ENCODE measurements around the gene LEMD2.
A peak's percentile ranks its signal among the peaks of the same experiment; 100 is the strongest.

The LEMD2 gene

DNA sequence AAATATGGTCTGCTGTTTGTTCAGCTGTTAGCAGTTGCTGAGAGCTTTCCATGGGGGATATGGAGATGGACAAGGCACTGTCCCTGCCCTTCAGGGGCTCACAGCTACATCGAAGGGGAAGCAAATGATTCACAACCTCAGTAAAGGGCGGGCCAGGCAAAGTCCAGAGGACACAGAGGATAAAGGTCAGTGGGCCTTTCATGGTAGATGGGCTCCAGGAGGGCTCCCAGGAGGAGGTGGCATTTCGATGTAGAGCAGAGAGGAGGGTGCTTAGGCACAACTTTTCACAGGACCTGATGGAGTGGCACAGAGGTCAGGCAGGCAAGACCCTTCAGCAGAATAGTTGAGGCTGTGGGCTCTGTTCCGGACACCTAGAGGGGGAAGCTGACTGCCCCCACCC, 30.1 kb upstream of the LEMD2 start:
- no peak for DNase-seq (ENCODE audit: low read depth in 3 of 3)

DNA sequence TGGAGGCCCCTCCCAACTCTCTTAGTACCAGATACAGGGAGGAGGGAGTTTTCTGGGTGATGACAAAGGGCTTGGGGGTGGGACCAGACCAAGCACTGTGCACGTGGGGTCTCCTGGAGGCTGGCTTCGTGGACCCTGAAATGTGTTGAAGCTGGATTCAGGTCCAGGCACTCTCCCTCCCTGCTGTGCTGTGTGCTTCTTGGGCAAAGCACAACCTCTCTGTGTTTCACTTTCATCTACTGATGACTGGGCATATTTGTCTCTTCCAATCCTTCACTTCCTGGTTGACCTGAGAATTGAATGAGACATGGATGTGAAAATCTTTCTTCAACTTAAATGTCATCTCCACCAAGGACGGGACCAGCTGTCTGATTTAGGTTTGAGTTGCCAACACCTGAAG, 29.4 kb upstream of the LEMD2 start:
- no peak for DNase-seq (ENCODE audit: low read depth in 3 of 3)

DNA sequence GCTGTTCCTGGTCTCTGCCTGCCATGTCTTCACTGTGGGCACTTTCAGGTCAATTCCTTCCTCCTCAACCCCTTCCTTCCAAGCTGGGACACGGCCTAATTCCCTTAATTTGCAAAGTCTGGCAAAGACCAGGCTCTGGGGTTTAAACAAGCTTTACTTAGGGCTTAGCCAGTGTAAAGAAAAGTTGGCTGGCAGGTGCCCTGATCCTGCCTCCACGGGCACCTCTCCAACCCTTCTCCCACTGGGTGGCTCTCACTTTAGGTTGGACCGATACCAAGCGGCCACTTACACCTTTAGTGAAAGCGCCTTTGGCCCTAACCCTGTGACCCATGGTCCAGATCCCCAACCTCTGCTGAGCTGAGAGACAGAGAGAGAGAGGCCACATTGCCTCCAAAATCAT, 28.6 kb upstream of the LEMD2 start:
- DNase-seq (ENCODE audit: low read depth in 3 of 3): no peak

DNA sequence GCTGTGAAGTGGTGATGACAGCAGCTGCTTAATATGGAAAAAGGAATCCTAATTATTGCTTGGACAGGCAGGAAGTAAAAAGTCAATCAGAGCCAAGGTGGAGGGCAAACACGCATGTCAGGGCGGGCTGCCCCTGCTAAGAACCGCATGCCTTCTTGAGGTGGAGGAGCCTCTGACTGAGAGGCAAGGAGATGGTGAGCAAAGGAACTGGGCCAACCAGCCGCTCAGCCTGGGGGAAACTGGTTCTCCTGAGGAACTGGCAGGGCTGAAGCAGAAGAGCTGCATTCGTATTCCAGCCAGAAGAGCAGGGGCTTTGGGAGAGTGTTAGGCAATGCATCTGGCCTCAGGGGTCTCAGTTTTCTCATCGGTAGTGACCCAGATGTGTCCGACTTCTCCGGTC, 28.0 kb upstream of the LEMD2 start:
- DNase-seq (ENCODE audit: low read depth in 3 of 3): no peak

DNA sequence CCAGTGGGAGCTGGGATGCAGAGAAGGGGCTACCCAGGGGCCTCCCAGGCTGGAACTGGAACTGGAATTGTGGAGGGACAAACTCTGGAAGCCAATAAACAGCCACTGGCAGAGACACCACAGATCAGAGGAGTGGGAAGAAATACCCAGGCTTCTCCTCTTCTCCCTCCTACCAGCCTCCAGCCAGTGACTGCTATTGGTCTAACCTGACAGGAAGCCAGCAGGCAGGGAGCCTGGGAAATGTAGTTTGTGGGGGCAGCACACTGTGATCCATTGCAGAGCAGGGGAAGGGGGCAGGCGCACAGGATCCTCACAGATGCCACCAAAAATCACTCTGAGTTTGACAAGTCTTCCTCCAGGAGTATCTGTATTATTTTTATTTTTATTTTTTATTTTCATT, 26.9 kb upstream of the LEMD2 start:
- no peak for DNase-seq (ENCODE audit: low read depth in 3 of 3)

DNA sequence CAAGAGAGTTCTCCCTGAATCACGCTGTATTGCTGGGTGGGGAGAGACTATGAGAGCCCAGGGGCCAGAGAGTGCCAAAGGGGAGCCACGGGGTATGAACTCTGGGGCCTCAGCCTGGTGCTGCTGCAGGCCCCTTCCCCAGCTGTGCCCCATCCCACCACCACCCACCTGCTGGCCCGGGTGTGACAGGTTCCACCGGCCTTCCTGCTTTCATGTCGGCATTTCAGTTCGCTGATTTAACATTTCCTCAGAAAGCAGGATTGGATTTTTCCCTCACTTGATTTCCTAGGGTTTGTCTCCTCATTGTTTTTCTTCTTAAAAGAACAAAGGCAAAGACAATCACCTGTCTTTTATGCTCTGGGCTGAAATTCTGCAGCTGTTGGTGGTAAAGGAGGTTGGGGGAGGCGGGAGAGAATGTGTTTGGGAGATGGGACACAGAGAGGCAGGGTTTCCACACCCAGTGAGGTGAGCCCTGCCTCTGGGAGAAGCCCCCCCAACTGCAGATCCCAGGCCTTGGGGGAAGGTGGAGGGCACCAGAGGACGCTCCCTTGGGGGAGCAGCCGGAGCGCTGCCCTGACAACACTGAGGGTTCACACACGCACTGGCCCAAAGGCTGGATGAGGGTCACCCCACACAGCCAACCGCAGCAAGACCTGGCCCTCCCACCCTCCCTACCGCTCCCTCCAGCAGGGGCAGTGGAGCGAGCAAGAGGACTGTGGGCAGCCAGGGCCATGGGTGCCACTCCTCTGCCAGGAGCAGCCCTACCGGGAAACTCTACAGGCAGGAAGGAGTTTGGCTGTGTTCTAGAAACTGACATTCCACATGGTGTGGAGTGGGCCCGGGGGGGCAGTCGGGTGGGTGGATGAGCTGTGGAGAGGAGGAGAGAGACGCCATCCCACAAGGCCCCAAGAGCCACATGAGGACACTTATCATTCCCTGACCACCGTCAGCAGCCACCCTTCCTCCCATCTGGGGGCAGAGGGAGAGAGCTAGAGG, 25.4 kb upstream of the LEMD2 start:
- no peak for DNase-seq (ENCODE audit: low read depth in 3 of 3)

DNA sequence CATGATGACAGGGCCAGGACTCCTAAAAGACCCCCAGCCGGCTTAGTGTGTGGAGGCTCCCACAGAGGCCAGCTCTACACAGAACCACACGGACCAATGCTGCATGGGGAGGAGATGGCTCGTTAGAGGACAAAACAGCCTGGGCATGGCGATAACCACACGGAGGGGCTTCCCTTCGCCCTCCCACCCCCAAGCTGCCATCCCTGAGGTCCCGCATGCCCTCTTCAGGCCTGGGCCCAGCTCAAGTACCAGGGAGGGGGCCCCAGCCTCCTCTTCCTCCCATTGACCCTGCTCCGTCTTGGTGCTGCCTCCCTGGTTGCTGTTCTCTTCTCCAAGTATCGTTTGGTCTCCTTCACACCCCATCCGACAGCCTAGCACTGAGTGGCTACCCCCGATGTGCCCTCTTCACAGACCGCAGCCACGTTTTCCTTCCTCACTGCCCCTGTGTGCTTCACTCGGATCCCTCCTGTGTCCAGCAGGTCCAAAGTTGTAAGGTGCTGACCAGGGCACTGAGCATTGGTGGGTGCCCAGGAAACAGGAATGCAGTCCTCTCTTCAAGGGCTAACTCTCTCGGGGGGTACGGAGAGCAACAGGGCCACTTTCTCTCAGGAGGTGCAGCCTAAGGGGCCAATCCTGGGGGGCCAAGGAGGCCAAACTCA, 24.4 kb upstream of the LEMD2 start:
- DNase-seq (ENCODE audit: low read depth in 3 of 3): no peak

DNA sequence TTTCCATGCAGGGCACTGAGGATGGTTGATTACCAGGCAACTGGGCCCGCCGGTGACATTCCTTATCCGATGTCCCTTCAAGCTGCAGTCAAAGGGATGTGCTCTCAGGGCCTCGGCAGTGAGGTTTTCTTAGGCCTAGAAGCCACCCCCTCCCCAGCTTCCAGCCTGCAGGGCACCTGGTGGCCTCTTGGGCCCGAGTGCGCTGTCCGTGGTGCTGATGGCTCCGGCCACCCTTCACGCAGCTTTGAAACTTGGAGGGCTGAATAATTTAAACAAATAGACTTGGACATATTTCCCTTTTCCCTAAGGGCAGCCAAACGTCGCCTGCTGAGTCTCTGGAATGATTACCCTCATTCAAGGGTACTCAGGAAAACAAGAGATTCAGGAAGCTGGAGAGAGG, 23.7 kb upstream of the LEMD2 start:
- peak in 1 of 3 experiments; percentile 32 for DNase-seq (ENCODE audit: low read depth in 3 of 3)

DNA sequence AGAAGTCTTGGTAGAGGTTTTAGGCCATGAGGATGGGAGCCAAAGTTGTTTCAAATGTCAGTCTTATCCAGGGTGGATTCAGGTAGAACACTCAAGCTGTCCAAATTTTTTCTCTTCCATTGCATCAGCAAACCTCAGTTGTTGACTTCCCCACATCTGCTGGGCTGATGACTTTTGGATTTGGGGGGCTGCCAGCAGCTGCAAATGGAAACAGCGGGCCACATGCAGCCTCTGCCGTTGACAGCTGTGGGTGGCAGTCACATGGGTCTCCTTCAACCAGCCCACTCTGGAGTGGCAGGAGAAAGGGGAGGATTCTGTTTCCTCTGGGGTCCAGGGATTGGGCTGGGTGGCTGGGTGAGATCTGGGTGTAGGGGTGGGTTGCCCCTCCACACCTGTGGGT, 20.7 kb upstream of the LEMD2 start:
- no peak for DNase-seq (ENCODE audit: low read depth in 3 of 3)

DNA sequence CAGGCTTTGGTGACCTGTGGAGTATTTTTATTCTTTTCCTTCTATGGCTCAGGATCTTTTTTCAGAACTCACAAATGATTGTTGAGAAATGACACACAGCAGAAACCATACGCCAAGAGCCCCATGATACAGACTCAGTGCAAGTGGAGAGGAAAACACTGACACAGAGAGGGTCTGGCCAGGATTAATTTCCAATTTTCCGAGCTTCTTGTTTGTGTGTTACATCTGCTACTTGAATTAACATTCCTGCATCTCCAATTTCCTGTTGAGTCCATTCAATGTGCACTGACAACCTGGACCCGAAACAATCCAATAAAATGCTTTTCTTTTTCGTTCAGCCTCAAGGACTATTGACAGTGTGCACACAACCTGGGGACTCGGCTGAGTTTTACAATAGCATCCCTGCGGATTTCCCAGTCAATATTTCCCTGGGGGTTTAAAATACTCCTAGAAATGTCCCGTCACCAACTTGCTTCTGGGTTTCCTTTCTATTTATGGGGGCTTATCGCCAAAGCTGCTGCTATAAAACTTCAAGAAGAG, 19.8 kb upstream of the LEMD2 start:
- no peak for DNase-seq (ENCODE audit: low read depth in 3 of 3)

DNA sequence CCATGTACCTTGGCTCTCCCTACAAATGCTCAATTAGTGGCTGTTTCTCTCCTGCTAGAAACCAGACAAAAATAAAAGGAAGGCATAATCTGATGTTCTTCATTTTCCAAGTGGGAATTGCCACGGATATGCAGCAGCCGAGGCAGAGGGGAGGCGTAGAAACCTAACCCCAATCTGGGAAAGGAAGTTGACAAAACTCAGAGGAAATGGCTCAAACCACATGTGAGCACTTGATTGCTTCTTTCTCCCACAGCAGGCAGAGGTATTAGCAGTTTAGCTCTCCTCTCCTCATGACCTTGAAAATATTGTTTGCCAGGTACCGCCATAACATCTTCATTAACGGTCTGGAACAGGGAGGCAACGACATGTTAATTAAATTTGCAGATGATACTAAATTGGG, 18.7 kb upstream of the LEMD2 start:
- no peak for DNase-seq (ENCODE audit: low read depth in 3 of 3)

DNA sequence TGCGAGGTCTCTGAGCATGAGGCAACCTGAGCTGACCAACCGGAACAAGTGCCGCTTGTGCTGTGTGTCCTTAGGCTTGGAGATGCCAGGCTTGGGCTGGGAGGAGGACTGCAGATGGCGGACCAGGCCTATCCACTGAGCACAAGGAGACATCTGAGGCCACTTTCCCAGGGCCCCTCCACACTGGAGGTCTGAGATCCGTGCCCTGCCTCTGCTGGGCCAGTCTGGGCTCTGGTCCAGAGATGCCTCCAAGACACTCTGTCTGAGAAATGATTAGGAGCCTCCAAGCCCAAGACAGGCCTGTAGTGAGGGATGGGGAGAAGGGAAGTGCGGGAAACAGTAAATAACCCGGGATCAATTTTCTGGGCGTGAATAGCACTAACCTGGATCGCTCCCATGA, 17.9 kb upstream of the LEMD2 start:
- no peak for DNase-seq (ENCODE audit: low read depth in 3 of 3)

DNA sequence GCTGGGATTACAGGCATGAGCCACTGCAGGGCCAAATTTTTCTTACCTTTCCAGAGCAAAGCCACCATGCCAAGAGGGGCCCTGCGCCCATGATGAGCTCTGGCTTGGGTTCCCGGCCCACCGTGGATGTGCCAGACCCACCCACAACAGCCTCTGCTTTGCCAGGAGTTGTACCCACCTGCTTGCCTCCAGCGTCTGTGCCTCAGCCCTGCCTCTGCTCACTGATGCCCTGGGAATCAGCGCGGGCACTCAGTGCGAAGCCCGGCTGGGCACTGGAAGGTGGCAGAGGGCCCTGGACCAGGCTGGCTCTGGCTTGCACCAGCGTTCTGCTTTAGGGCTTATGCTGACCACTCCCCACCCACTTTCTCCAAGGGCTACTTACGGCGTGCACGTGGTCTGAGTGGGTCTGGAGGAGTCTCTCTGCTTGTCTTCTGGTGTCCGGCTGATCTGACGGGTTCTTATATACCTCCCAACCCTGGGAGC, 14.7 kb upstream of the LEMD2 start, which contains the start of gene MLN:
MLN (minus strand) TSS at position 433 of the 483 bp plus-strand sequence. CDS start 2,840 bp downstream, outside the sequence.
- no peak for DNase-seq (ENCODE audit: low read depth in 3 of 3)

DNA sequence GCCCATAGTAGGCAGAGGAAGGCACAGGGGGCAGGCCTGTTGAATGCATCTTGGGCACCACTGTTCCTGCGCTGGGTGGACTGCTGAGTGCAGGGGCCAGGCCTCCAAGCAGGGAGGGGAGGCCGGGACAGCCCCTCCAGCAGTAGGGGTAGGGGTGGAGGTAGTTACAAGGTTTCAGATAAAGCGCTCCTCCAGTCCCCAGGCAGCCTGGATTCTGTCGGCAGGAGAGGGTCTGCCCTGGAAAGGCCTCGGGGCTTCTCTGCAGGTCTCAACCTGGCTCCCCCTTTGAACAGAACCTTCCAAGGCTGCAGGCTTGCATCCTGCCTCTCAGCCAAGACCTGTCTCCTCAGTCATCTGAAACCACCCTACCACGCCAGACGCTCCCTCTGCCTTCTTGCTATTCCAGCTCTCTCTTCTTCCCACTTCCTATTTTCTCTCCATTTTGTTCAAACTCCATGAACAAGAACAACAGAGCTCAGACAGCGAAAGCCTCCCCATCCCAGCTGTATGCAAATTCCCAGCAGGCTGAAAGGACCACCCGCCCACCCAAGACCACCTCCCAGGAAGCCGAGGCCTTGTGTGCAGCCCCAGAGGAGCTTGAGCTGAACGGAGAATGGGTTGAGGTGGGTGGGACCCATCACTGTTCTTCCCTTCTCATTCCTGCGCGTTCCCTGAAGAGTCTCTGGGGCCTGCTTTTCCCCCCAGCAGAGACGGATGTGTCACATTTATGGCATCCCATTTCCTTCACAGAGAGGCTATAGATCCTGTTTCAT, 13.4 kb upstream of the LEMD2 start:
- DNase-seq (ENCODE audit: low read depth in 3 of 3): no peak

DNA sequence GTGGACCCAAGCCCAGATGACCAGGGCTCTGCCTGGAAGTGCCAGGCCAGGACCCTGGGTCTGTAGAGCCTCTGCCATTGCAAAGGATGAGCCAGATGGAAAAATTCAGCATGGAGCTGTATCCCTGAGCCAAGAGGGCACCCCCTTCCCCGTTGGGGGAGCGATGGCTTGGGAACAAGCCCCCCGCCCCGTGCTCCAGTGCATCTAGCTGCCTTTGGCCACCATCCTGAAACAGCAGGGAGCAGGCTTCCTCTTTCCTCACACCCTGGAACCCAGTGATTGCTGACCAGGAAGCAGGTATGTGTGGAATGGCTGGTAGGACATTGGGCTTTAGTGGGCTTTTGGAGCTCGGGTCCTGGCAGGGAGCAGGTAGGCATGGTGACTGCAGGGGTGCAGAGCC, 12.7 kb upstream of the LEMD2 start:
- no peak for DNase-seq (ENCODE audit: low read depth in 3 of 3)

DNA sequence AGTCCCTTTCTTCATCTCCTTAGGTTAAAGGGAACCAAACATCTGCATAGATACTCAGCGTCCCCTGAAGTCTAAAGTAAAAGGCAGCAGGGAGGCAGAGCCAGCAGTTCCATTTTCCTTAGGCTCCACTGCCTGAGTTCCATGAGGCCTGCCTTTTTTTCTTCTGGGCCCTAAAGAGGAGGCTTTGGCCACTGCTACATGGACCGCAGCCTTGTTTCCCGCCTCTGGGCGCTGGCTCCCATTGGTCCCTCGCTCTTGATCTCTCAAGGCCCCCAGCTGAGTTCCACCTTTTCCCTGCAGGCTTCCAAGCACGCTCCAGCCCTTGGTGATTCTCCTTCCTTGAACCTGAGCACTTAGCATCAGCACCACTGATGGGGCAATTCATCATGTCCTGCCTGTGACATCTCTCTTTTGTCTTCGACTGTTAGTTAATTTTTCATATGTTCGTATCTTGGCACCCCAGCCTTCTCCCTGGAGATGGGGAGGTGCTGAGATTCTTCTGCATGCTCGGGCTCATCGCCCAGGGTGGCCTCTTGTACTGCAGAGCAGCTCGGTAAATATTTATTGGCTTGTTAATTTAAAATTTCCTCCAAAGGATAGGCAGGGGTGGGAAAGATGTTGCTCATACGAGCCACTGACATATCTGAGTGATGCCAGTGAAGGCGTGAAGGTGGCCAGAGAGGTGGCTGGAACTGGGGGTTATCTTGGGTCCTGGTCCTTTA, 11.5 kb upstream of the LEMD2 start:
- no peak for DNase-seq (ENCODE audit: low read depth in 3 of 3)

DNA sequence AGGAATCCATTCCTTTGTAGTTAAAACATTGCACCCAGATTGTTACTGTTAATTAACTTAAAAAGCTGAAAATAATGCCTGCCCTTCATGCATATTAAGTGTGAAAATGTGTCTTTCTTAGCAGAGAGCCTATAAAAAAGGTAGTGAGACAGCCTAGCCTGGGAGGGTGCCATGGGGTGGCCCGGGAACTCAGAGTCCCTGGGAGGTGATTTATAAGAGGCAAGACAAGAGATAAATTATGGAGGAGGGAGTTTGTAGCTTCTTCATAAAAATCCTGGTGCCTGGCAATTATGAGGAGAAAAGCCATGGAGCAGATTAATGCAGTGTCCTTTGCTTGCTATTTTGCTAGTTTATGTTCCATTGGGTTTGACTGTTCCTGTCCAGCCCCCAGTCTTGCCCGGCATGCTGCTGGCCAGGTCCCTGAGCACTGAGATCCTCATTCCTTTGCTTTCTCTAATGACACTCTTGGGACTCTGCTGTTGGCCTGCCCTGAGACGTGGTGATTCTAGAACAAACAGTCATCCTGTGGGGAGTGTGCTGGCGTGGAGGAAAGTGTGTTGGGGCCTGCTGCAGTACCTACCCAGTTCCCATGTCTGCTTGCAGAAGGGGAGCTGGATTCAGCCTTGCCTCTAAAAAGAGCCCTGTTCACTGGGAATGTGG, 10.7 kb upstream of the LEMD2 start:
- no peak for DNase-seq (ENCODE audit: low read depth in 3 of 3)

DNA sequence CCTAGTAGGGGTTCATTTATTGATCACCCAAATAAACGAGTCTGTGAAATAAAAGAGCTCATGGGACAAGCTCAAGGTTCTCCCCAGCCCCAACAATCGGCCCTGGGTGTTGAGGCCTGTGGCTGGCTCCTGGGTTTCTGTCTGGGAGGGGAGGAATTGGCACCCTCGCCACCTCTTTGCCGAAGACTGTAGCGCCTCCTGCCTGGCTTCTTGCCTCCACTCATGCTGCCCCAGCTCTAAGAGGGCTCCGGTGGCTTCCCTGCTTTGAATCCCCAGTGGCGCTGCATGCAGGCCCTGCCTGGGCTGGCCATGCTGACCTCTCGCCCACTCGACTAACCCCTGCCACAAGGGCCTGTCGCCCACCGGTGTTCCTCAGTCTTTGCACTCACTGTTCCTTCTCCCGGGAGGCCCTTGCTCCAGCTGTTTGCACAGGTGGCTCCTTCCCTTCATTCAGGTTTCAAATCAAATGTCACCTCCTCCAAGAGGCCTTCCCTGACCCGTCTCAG, 9.5 kb upstream of the LEMD2 start:
- no peak for DNase-seq (ENCODE audit: low read depth in 3 of 3)

DNA sequence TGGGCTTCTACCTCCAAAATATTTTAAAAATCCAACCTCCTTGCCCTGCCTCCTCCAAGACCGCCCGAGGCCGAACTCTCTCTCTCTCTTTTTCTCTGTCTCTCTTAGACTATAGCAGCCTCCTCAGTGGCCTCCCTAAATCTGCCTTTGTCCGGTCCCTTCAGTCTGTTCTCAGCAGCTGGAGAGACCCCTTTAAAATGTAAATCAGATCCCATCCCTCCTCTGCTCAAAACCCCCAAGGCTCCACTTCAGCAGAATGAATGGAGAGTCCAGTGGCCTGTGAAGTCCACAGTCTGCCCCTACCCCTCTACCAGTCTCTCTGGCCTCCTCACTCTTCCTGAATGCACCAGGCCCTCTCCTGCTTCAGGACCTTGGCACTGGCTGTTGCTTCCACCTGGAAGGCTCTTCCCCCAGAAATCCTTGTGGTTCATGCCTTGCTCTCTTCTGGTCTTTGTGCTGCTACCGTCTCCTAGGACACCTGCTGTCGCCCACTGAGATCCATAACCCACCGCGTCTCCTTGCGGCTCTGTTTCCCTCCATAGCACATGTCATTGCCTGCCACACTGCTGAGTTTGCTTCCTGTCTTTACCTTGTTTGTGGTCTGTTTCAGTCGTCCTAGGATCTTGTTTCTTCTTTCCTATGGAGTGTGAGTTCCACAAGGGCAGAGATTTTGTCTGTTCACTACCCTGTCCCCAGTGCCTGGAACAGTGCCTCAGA, 8.9 kb upstream of the LEMD2 start:
- no peak for DNase-seq (ENCODE audit: low read depth in 3 of 3)

Measured in stimulated activated CD4-positive, alpha-beta T cell treated with anti-CD3 and anti-CD28 coated beads, TNF-alpha, amount 100 ng/mL, for 24 hours (primary cell).